Large intestine (tissue), 3 donors: ENCODE data around the gene C7. TPM values are rescaled to one million over a fixed set of nuclear protein-coding genes. Genes with fewer than 3 reads are reported as not detected.

Experiments
- DNase-seq, 2 donors: peaks; one replicate each; pipeline versions ENCODE4 v3.0.0 to v3.0.0-alpha.2; 2013
- H3K27ac ChIP-seq: one replicate; pipeline ENCODE4 v1.5.1; 2013; ENCODE audit warnings: low read length
- H3K27me3 ChIP-seq: 2 replicates; pipeline ENCODE4 v1.6.1; 2013; ENCODE audit warnings: low read length; ENCODE audit not compliant: control insufficient read depth, insufficient read depth
- H3K36me3 ChIP-seq: 2 replicates; pipeline ENCODE4 v1.6.1; 2013; ENCODE audit warnings: low read length; ENCODE audit not compliant: control insufficient read depth, insufficient read depth
- H3K4me1 ChIP-seq: one replicate; pipeline ENCODE4 v1.6.1; 2013; ENCODE audit warnings: low read length; ENCODE audit not compliant: control insufficient read depth, insufficient read depth
- H3K4me3 ChIP-seq: one replicate; pipeline ENCODE4 v1.5.1; 2013; ENCODE audit warnings: low read length
- H3K9me3 ChIP-seq: one replicate; pipeline ENCODE4 v1.6.1; 2013; ENCODE audit warnings: mild to moderate bottlenecking, low read depth, low read length, moderate library complexity; ENCODE audit not compliant: control insufficient read depth
- WGBS: methylation state at CpG from one replicate; pipeline ENCODE4 v1.1.5; 2013; ENCODE audit warnings: low lambda C conversion rate; ENCODE audit not compliant: insufficient coverage; 5-methylcytosine and 5-hydroxymethylcytosine counted together
- polyA plus RNA-seq: library from polyadenylated mRNA; unstranded; fragments of 120-200 nt; gene quantifications from one replicate; pipeline ENCODE4 v1.2.1, GENCODE V29; 2013

The C7 gene
- polyA plus RNA-seq, 1 donor, result 53.9 TPM

DNA sequence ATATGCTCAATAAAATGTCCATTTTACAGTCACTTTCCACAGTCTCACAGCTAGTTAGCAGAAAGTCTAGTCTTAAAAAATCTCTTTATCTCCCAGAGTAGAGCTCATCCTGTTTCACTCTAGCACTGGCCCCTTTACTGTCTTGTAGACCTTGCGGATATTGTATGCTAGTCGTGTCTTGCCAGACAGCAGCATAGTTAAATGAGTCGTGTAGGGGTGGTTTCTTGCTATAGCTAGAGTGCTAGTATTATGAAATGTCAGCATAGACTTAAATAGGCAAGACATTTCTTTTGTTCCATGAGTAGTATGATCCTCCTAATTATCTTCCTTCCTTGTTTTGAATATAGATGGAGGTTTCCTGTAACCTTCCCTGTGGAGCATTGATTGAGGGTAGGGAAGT is 77.4 kb downstream of the C7 start:
- Histone ChIP-seq H3K36me3 (no peaks in the 10 kb centered on the region), H3K27me3 (no peaks in the 10 kb centered on the region), H3K4me1 (peaks cover 11% of the 10 kb centered on the region), H3K4me3 (no peak overlapping the region), H3K27ac (no peak overlapping the region), H3K9me3 (no peaks in the 10 kb centered on the region)
- WGBS, result no CpG with 5 or more reads among the region's 3 CpGs
- DNase-seq, result no peak

GRCh38 chr5:40987349-40987748 is 78.1 kb downstream of the C7 start:
- Histone ChIP-seq H3K27ac (no peak overlapping the region), H3K4me3 (no peak overlapping the region), H3K36me3 (no peaks in the 10 kb centered on the region), H3K27me3 (no peaks in the 10 kb centered on the region), H3K4me1 (peaks cover 12% of the 10 kb centered on the region), H3K9me3 (no peaks in the 10 kb centered on the region)
- DNase-seq, result no peak

DNA sequence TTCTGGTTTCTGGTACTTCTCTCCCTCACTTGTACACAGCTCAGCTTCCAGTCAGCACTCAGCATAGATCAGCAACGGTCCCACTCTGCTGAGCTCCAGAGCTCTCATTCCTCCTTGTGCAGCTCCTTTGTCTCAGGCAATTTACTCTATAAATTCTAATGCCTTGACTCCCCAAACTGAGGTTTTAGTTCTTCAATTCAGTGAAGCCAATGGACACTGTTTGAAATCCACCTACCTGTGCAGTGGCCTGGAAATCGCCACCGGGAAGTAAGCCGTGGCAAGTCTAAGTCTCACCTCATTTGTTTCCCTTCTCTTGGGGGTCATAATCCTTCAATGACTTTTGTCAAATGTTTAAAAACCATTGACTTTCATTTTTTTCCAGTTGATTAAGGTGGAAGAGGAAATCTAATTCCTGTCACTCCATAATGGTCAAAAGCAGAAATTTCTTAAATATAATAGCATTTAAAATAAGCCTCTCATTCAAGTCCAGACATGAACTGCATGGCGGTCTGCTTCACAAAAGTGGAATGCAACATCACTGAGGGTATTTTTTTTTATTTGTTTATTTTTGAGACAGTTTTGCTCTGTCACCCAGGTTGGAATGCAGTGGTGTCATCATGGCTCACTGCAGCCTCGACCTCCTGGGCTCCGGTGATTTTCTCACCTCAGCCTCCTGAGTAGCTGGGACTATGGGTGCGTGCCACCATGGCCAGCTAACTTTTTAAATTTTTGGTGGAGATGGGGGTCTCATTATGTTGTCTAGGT is 79.6 kb downstream of the C7 start:
- Histone ChIP-seq H3K4me3 (no peak overlapping the region), H3K9me3 (no peaks in the 10 kb centered on the region), H3K36me3 (no peaks in the 10 kb centered on the region), H3K27me3 (no peaks in the 10 kb centered on the region), H3K4me1 (peaks cover 14% of the 10 kb centered on the region), H3K27ac (no peak overlapping the region)
- WGBS, result 100% methylated on average over 2 of the region's 8 CpGs
- DNase-seq, result no peak

- Histone ChIP-seq H3K4me1 (peaks cover 14% of the 10 kb centered on the region), H3K36me3 (no peaks in the 10 kb centered on the region), H3K27me3 (no peaks in the 10 kb centered on the region), H3K9me3 (no peaks in the 10 kb centered on the region), H3K27ac (peak overlapping the region; percentile 4), H3K4me3 (no peak overlapping the region)
- peak; percentile 40 to 78 for DNase-seq
- no CpG with 5 or more reads among the region's 2 CpGs for WGBS
Measured at GRCh38 chr5:40991168-40991980, 82.1 kb downstream of the C7 start.

DNA sequence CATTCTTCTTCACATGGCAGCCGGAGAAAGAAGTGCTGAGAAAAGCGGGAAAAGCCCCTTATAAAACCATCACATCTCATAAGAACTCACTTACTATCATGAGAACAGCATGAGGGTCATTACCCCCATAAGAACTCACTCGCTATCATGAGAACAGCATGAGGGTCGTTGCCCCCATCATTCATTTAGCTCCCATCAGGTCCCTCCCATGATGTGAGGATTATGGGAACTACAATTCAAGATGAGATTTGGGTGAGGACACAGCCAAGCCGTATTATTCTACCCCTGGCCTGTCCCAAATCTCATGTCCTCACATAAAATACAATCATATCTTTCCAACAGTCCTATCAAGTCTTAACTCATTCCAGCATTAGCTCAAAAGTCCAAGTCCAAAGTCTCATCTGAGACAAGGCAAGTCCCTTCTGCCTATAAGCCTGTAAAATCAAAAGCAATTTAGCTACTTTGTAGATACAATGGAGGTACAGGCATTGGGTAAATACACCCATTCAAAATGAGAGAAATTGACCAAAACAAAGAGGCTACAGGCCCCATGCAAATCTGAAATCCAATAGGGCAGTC is 82.8 kb downstream of the C7 start:
- no peaks in the 10 kb centered on the region for H3K9me3 ChIP-seq
- peaks cover 14% of the 10 kb centered on the region for H3K4me1 ChIP-seq
- no peak overlapping the region for H3K4me3 ChIP-seq
- H3K36me3 ChIP-seq, result no peaks in the 10 kb centered on the region
- DNase-seq, result peak; percentile 7 to 56
- H3K27me3 ChIP-seq, result no peaks in the 10 kb centered on the region
- peak overlapping the region; percentile 4 for H3K27ac ChIP-seq
- no CpG with 5 or more reads among the region's 5 CpGs for WGBS

DNA sequence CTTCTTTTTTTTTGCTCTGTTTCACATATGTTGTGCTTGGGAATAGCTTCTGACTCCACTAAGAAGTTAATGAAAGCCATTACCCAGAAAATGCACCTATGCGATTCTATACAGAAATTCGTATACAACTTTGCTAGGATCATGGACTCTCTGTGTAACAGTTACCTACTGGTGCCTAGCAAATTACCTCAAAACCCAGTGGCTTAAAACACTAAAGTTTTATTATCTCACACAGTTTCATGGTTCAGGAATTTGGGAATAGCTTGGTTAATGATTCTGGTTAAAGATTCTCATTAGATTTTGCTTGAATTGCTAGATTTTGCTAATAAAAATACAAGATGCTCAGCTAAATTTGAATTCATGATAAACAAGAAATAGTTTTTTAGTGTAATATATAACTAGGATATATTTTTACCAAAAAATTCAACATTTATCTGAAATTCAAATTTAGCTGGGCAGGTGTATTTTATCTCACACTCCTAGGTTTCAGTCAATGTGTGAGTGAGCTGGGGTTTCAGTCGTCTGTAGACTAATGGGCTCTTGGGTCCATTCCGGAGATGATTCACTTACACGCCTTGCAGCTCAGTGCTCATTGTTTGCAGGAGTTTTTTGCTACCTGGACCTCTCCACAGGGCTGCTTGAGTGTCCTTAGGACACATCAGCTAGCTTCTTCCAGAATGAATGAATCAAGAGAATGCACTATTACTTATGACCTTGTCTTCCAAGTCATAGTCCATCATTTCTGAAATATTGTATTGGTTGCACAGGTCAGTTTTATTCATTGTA is 86.7 kb downstream of the C7 start:
- Histone ChIP-seq H3K36me3 (no peaks in the 10 kb centered on the region), H3K27ac (no peak overlapping the region), H3K9me3 (no peaks in the 10 kb centered on the region), H3K27me3 (no peaks in the 10 kb centered on the region), H3K4me1 (peaks cover 6% of the 10 kb centered on the region), H3K4me3 (no peak overlapping the region)
- WGBS, result 87% methylated on average over 3 of the region's 5 CpGs
- DNase-seq, result no peak

DNA sequence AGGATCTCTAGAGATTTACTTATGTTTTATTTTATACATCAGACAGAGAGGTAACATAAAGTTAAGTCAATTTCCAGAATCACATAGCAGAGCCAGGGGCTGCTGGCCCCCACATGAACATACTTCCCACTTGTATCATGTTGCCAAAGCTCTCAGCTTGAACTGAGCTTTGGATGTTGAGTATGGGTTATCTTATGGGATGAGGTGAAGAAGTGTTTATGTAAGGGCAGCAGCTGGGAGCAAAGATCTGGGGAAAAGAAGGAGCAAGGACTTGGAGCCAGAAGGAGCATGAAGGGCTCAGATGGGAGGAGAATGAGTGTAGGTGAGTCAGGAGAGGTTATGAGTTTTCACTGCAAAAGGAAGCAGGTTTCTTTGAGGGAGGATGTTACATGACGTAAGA is 89.8 kb downstream of the C7 start:
- Histone ChIP-seq H3K9me3 (no peaks in the 10 kb centered on the region), H3K4me3 (no peak overlapping the region), H3K4me1 (no peaks in the 10 kb centered on the region), H3K27ac (no peak overlapping the region), H3K27me3 (no peaks in the 10 kb centered on the region), H3K36me3 (no peaks in the 10 kb centered on the region)
- no CpG with 5 or more reads among the region's 1 CpG for WGBS
- DNase-seq, result no peak

GRCh38 chr5:40999966-41000365 is 90.7 kb downstream of the C7 start:
- Histone ChIP-seq H3K27me3 (no peaks in the 10 kb centered on the region), H3K9me3 (no peaks in the 10 kb centered on the region), H3K4me3 (no peak overlapping the region), H3K4me1 (no peaks in the 10 kb centered on the region), H3K27ac (no peak overlapping the region), H3K36me3 (no peaks in the 10 kb centered on the region)
- no CpG with 5 or more reads among the region's 4 CpGs for WGBS
- DNase-seq, result no peak

- WGBS, result no CpG with 5 or more reads among the region's 3 CpGs
- H3K4me3 ChIP-seq, result no peak overlapping the region
- H3K36me3 ChIP-seq, result no peaks in the 10 kb centered on the region
- DNase-seq, result no peak
- no peaks in the 10 kb centered on the region for H3K27me3 ChIP-seq
- no peaks in the 10 kb centered on the region for H3K4me1 ChIP-seq
- no peak overlapping the region for H3K27ac ChIP-seq
- H3K9me3 ChIP-seq, result no peaks in the 10 kb centered on the region
Measured at GRCh38 chr5:41003670-41004376, 94.5 kb downstream of the C7 start.

DNA sequence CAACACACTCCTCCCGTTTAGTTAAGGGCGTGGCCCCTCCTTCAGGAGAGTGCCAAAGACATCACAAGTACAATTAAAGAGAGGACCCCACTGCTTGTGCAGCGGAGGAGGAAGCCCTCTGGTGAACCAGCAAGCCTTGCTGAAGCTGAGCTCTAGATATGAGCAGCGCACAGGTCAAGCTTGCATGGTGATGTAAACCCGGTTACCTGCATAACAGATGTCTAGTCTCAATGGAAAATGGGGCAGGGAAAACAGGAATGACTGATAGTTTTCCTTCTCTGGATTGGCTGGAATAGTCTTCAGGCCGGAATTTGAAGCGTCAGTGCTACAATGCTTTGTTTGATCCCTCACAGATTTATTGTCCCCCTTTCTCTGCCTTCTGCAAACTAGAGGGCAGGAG is 95.6 kb downstream of the C7 start:
- H3K27me3 ChIP-seq, result no peaks in the 10 kb centered on the region
- no CpG with 5 or more reads among the region's 7 CpGs for WGBS
- H3K9me3 ChIP-seq, result no peaks in the 10 kb centered on the region
- no peaks in the 10 kb centered on the region for H3K4me1 ChIP-seq
- no peak for DNase-seq
- H3K27ac ChIP-seq, result no peak overlapping the region
- no peaks in the 10 kb centered on the region for H3K36me3 ChIP-seq
- H3K4me3 ChIP-seq, result no peak overlapping the region
